ENCODE data around the gene DGKE.

DGKE gene

DNA sequence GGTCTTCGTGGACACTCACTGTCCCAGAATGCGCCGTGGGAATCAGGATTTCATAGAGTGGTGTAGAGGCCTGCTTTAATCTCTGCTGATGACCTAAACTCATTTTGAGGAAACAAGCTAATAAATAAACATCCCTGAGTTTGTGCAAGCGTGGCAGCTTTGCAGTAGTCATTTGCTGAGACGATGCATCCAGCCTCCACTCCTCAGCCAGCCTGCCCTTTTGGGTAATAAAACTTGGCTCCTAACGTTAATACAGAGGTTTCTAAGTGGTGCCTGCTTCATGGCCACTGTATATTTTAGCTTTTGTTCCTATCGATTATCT lies 1.3 kb downstream of the DGKE start:
- Histone ChIP-seq H3K27me3 (ENCODE audit: control insufficient read depth, insufficient read depth, low read length) (no peaks in the 10 kb centered on the region), H3K79me2 (peaks cover 3% of the 10 kb centered on the region), H3K27ac (peak overlapping the region; percentile 82), H3K9me3 (ENCODE audit: control insufficient read depth, low read length) (no peaks in the 10 kb centered on the region), H3K9ac (no peak overlapping the region), H3K4me1 (peaks cover 10% of the 10 kb centered on the region), H2AFZ (peak overlapping the region; percentile 98), H3K36me3 (ENCODE audit: control insufficient read depth, insufficient read depth, low read length) (no peaks in the 10 kb centered on the region), H3K4me2 (ENCODE audit: low read length) (peak overlapping the region; percentile 91), H3K4me3 (ENCODE audit: low read depth, low read length) (peak overlapping the region; percentile 62)
- TF ChIP-seq CTCF (IDR thresholded peaks at IDR 0.05), result no peak

DNA sequence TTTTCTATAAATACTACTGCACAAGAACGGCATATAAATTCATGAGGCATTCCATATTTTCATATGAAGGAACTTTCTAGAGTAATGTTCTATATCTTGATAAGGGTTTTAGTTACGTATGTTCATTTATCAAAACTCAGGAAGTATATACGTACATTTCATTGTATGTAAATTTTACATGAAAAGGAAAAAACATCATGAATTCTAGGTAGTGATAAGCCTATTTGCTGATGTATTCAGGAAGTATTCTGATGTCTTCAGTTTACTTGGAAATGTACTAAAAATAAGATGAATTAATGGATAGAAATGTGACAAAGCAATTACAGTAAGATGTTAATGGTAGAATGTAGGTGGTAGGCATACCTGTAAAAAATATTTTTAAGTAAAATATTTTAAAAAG lies 4.7 kb downstream of the DGKE start:
- Histone ChIP-seq H3K79me2 (peaks cover 6% of the 10 kb centered on the region), H3K9me3 (ENCODE audit: control insufficient read depth, low read length) (no peaks in the 10 kb centered on the region), H3K4me1 (peaks cover 6% of the 10 kb centered on the region), H2AFZ (no peak overlapping the region), H3K27me3 (ENCODE audit: control insufficient read depth, insufficient read depth, low read length) (no peaks in the 10 kb centered on the region), H3K4me3 (ENCODE audit: low read depth, low read length) (no peak overlapping the region), H3K36me3 (ENCODE audit: control insufficient read depth, insufficient read depth, low read length) (no peaks in the 10 kb centered on the region), H3K27ac (no peak overlapping the region), H3K4me2 (ENCODE audit: low read length) (no peak overlapping the region), H3K9ac (no peak overlapping the region)
- TF ChIP-seq CTCF (IDR thresholded peaks at IDR 0.05), result no peak

DNA sequence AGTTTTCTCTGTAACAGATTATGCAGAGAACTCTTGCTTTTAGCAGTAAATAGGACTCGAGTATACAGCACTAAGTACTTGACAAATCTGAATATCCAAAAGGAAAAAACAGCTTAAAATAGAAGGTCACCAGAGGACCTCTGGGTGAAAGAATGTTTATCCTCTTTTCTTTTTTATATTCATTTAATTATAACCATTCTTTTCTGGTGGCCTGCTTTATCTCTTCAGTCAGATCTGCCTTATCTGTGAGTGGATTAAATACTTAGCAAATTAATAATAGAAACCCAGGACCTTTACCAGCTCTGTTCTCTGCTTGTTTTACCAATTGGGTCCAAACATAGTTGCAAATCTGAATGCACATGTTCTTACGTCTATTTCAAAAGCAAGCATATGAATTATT lies 8.6 kb downstream of the DGKE start:
- no peak overlapping the region for H3K4me3 ChIP-seq (ENCODE audit: low read depth, low read length)
- no peak for TF ChIP-seq CTCF (IDR thresholded peaks at IDR 0.05)
- peaks cover 6% of the 10 kb centered on the region for H3K79me2 ChIP-seq
- no peaks in the 10 kb centered on the region for H3K27me3 ChIP-seq (ENCODE audit: control insufficient read depth, insufficient read depth, low read length)
- H2AFZ ChIP-seq, result no peak overlapping the region
- no peak overlapping the region for H3K9ac ChIP-seq
- no peak overlapping the region for H3K4me2 ChIP-seq (ENCODE audit: low read length)
- no peaks in the 10 kb centered on the region for H3K9me3 ChIP-seq (ENCODE audit: control insufficient read depth, low read length)
- no peaks in the 10 kb centered on the region for H3K36me3 ChIP-seq (ENCODE audit: control insufficient read depth, insufficient read depth, low read length)
- H3K27ac ChIP-seq, result no peak overlapping the region
- H3K4me1 ChIP-seq, result no peaks in the 10 kb centered on the region

GRCh38 chr17:56845934-56846333 lies 12.0 kb downstream of the DGKE start:
- H3K27me3 ChIP-seq (ENCODE audit: control insufficient read depth, insufficient read depth, low read length), result no peaks in the 10 kb centered on the region
- no peak overlapping the region for H3K4me3 ChIP-seq (ENCODE audit: low read depth, low read length)
- H3K4me2 ChIP-seq (ENCODE audit: low read length), result no peak overlapping the region
- no peaks in the 10 kb centered on the region for H3K9me3 ChIP-seq (ENCODE audit: control insufficient read depth, low read length)
- TF ChIP-seq CTCF (IDR thresholded peaks at IDR 0.05), result no peak
- no peak overlapping the region for H2AFZ ChIP-seq
- H3K79me2 ChIP-seq, result no peaks in the 10 kb centered on the region
- H3K36me3 ChIP-seq (ENCODE audit: control insufficient read depth, insufficient read depth, low read length), result no peaks in the 10 kb centered on the region
- H3K27ac ChIP-seq, result no peak overlapping the region
- H3K9ac ChIP-seq, result no peak overlapping the region
- no peaks in the 10 kb centered on the region for H3K4me1 ChIP-seq

DNA sequence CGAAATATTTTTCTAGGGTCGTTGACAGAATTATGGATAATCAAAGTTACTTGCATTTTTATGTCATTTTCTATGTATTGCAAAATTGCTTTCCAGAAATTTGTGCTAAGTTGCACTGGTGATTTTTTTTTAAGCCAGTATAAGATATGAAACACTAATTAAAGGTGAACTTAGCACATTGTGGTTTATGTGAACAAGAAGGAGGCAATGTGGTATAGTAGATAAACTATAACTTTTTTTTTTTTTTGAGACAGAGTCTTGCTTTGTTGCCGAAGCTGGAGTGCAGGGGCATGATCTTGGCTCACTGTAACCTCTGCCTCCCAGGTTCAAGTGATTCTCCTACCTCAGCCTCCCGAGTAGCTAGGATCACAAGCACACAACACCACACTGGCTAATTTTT lies 13.2 kb downstream of the DGKE start:
- Histone ChIP-seq H3K27ac (no peak overlapping the region), H3K4me1 (no peaks in the 10 kb centered on the region), H3K27me3 (ENCODE audit: control insufficient read depth, insufficient read depth, low read length) (no peaks in the 10 kb centered on the region), H3K4me2 (ENCODE audit: low read length) (no peak overlapping the region), H2AFZ (no peak overlapping the region), H3K36me3 (ENCODE audit: control insufficient read depth, insufficient read depth, low read length) (no peaks in the 10 kb centered on the region), H3K4me3 (ENCODE audit: low read depth, low read length) (no peak overlapping the region), H3K79me2 (no peaks in the 10 kb centered on the region), H3K9me3 (ENCODE audit: control insufficient read depth, low read length) (no peaks in the 10 kb centered on the region), H3K9ac (no peak overlapping the region)
- no peak for TF ChIP-seq CTCF (IDR thresholded peaks at IDR 0.05)

Data from parathyroid adenoma (tissue), 2 donors.